Measurements from ENCODE around the gene MEAK7. TPM values are rescaled to one million over a fixed set of nuclear protein-coding genes. Genes with fewer than 3 reads are reported as not detected.

The MEAK7 gene
- total and polyA plus RNA-seq, 2 of the 8 experiments (the other 6 are each of a cell fraction or from before 2014, with no cell fraction given) = 9.6 to 19.6 TPM

DNA sequence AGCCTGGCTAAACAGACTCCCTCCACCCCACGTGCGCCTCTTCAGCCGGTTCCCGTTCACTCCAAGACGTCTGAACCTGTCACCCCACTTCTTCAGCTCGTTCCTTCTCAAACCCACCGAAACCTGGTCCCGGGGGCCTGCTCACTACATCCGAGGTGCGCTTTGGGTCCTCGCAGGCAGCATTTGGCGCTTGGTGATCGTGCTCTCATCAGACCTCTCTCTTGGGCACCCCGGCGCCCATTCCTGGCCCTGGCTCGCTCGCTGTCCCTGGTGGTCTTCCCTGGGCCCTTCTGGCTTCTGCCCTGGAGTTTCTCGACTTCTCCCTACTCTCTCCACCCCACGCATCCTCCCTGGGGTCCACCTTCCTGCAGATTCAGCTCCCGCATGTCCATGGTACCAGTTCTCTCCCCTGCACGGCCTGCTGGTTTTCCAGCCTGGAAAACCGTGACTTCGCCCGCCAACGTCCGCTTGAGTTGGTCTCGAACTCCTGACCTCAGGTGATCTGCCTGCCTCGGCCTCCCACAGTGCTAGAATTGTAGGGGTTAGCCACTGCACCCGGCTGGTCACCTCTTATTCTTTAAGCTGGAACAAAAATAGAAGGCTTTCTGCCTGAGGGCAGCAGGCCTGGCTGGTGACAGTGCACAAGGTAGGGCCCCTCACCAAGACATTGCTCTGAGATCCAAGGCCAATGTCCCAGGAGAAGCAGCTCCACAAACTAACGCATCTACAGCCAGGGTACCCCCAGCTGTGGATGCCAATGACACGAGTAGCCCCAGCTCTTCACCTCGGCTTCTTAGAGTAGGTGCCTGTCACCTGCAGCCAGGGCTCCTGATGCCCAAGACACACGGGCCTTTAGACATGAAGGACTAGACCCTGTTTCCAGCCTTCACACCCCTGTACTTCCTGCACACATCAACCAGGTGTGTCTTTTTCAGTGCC is 1.1 kb upstream of the MEAK7 start (continued):
- TF ChIP-seq RXRA (IDR thresholded peaks at IDR 0.05; ENCODE audit: insufficient read depth, low read depth, low read length) = no peak
- no peak for TF ChIP-seq TCF12 (IDR thresholded peaks at IDR 0.05; ENCODE audit: low read depth, low read length)
- TF ChIP-seq CREB1 (IDR thresholded peaks at IDR 0.05) = no peak
- TF ChIP-seq SP1 (IDR thresholded peaks at IDR 0.05; ENCODE audit: low read depth, low read length) = no peak
- no peak for TF ChIP-seq POLR2AphosphoS5 (IDR thresholded peaks at IDR 0.05; ENCODE audit: low read depth, low read length)
- no peak for TF ChIP-seq TAF7 (optimal IDR thresholded peaks at IDR 0.05; ENCODE audit: borderline replicate concordance, low read depth, low read length)
- TF ChIP-seq, protein P1, sequence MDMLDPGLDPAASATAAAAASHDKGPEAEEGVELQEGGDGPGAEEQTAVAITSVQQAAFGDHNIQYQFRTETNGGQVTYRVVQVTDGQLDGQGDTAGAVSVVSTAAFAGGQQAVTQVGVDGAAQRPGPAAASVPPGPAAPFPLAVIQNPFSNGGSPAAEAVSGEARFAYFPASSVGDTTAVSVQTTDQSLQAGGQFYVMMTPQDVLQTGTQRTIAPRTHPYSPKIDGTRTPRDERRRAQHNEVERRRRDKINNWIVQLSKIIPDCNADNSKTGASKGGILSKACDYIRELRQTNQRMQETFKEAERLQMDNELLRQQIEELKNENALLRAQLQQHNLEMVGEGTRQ (IDR thresholded peaks at IDR 0.05; ENCODE audit: low read length) = no peak
- no peak for TF ChIP-seq TBP (IDR thresholded peaks at IDR 0.05; ENCODE audit: low read depth, low read length)
